ENCODE results near the gene ELP4.

The ELP4 gene

GRCh38 chr11:31772412-31772811 is 262.8 kb downstream of the ELP4 start:
- DNase-seq (ENCODE audit: low read depth in 2 of 2): no peak

GRCh38 chr11:31779374-31779791 is 269.8 kb downstream of the ELP4 start:
- no peak for DNase-seq (ENCODE audit: low read depth in 2 of 2)

GRCh38 chr11:31780078-31780477 is 270.5 kb downstream of the ELP4 start:
- no peak for DNase-seq (ENCODE audit: low read depth in 2 of 2)

GRCh38 chr11:31780480-31780971 is 271.0 kb downstream of the ELP4 start:
- no peak for DNase-seq (ENCODE audit: low read depth in 2 of 2)

- DNase-seq (ENCODE audit: low read depth in 2 of 2): no peak
Observed at GRCh38 chr11:31782257-31782656, 272.7 kb downstream of the ELP4 start.

- no peak for DNase-seq (ENCODE audit: low read depth in 2 of 2)
Observed at GRCh38 chr11:31783252-31783651, 273.7 kb downstream of the ELP4 start.

GRCh38 chr11:31784611-31785010 is 275.0 kb downstream of the ELP4 start:
- DNase-seq (ENCODE audit: low read depth in 2 of 2): no peak

GRCh38 chr11:31786996-31787685 is 277.6 kb downstream of the ELP4 start:
- DNase-seq (ENCODE audit: low read depth in 2 of 2): no peak

GRCh38 chr11:31788085-31788484 is 278.5 kb downstream of the ELP4 start:
- DNase-seq (ENCODE audit: low read depth in 2 of 2): no peak

GRCh38 chr11:31790649-31791048 is 281.1 kb downstream of the ELP4 start:
- DNase-seq (ENCODE audit: low read depth in 2 of 2): no peak

- no peak for DNase-seq (ENCODE audit: low read depth in 2 of 2)
Observed at GRCh38 chr11:31792036-31792435, 282.5 kb downstream of the ELP4 start.

GRCh38 chr11:31792456-31792855 is 282.9 kb downstream of the ELP4 start:
- DNase-seq (ENCODE audit: low read depth in 2 of 2): no peak

GRCh38 chr11:31793264-31793663 is 283.7 kb downstream of the ELP4 start:
- DNase-seq (ENCODE audit: low read depth in 2 of 2): no peak

GRCh38 chr11:31794548-31794947 is 285.0 kb downstream of the ELP4 start:
- no peak for DNase-seq (ENCODE audit: low read depth in 2 of 2)

GRCh38 chr11:31795706-31796498 is 286.3 kb downstream of the ELP4 start:
- DNase-seq (ENCODE audit: low read depth in 2 of 2): no peak

- DNase-seq (ENCODE audit: low read depth in 2 of 2): no peak
Observed at GRCh38 chr11:31796499-31797189, 287.1 kb downstream of the ELP4 start.

GRCh38 chr11:31797190-31798056 is 287.9 kb downstream of the ELP4 start:
- no peak for DNase-seq (ENCODE audit: low read depth in 2 of 2)

- no peak for DNase-seq (ENCODE audit: low read depth in 2 of 2)
Observed at GRCh38 chr11:31798057-31798553, 288.5 kb downstream of the ELP4 start.

GRCh38 chr11:31798554-31799434 is 289.2 kb downstream of the ELP4 start:
- DNase-seq (ENCODE audit: low read depth in 2 of 2): no peak
